NB4 (cell line): ENCODE results near the gene ANKAR.

Experiments used
- POLR2A ChIP-seq: IDR thresholded peaks from 2 replicates; pipeline ENCODE4 v1.6.1; 2011; ENCODE audit warnings: mild to moderate bottlenecking; ENCODE audit not compliant: insufficient read length; ENCODE audit errors: extremely low read depth
- TF ChIP-seq, protein P1 (sequence below): IDR thresholded peaks from one replicate; pipeline ENCODE4 v1.5.1; 2012; ENCODE audit warnings: low read depth, low read length

DNA sequence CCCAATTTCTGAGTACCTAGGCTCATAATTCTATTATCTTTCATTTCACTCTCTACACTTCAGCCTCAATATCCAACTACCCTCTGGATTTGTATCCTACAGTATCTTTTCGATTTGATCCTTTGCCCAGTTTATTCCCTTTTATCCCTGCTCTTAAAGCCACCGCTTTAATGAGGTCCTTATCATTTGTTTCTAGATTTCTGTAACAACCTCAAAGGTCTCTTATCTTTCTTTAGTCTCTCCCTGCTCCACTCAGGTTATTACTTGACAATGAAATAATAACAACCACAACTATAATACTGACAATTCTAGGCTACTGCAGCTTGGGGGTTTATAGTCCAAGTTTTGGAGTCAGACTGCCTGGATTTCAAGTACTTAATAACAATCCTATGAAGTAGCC, 39.1 kb upstream of the ANKAR start:
- TF ChIP-seq POLR2A = no peak
- TF ChIP-seq, protein P1, sequence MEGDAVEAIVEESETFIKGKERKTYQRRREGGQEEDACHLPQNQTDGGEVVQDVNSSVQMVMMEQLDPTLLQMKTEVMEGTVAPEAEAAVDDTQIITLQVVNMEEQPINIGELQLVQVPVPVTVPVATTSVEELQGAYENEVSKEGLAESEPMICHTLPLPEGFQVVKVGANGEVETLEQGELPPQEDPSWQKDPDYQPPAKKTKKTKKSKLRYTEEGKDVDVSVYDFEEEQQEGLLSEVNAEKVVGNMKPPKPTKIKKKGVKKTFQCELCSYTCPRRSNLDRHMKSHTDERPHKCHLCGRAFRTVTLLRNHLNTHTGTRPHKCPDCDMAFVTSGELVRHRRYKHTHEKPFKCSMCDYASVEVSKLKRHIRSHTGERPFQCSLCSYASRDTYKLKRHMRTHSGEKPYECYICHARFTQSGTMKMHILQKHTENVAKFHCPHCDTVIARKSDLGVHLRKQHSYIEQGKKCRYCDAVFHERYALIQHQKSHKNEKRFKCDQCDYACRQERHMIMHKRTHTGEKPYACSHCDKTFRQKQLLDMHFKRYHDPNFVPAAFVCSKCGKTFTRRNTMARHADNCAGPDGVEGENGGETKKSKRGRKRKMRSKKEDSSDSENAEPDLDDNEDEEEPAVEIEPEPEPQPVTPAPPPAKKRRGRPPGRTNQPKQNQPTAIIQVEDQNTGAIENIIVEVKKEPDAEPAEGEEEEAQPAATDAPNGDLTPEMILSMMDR = no peak
